ENCODE results near the gene AKT1S1.
A peak's percentile ranks its signal among the peaks of the same experiment; 100 is the strongest.

Gene AKT1S1

DNA sequence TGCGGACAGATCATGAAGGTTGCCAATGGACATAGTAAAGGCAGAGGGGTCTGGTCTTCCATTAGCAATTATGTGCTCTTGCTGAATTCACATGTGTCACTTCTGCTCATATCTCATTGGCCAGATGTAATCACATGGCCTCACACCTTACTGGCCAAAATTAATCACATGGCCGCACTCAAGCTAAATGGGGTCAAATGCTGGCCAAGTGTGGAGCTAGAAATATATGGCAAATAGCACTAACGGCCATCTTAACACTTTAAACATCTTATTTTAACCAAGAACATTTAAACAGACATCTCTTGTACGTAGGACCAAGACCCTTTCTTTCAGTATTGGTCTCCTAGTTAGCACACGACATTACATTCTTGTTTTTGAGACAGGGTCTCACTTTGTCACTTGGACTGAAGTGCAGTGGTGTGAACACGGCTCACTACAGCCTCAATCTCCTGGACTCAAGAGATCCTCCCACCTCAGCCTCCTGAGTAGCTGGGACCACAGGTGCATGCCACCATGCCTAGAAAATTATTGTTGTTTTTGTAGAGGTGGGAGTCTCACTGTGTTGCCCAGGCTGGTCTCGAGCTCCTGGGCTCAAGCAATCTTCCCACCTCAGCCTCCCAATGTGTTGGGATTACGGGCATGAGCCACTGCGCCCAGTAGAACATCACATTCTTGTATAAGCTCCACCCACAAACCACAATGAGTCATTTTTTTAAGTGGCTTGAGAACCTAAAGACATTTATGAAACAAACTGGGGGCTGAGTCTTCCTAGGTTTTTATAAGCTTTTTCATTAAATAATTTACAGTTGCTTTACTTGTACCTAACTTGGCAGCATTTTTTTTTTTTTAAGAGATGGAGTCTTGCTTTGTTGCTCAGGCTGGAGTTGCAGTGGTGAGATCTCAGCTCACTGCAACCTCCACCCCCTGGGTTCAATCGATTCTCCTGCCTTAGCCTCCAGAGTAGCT, 29.1 kb downstream of the AKT1S1 start:
- TF ChIP-seq, protein P1, sequence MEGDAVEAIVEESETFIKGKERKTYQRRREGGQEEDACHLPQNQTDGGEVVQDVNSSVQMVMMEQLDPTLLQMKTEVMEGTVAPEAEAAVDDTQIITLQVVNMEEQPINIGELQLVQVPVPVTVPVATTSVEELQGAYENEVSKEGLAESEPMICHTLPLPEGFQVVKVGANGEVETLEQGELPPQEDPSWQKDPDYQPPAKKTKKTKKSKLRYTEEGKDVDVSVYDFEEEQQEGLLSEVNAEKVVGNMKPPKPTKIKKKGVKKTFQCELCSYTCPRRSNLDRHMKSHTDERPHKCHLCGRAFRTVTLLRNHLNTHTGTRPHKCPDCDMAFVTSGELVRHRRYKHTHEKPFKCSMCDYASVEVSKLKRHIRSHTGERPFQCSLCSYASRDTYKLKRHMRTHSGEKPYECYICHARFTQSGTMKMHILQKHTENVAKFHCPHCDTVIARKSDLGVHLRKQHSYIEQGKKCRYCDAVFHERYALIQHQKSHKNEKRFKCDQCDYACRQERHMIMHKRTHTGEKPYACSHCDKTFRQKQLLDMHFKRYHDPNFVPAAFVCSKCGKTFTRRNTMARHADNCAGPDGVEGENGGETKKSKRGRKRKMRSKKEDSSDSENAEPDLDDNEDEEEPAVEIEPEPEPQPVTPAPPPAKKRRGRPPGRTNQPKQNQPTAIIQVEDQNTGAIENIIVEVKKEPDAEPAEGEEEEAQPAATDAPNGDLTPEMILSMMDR (IDR thresholded peaks at IDR 0.05; ENCODE audit: control extremely low read depth, extremely low read depth, low read depth, missing control alignments), result no peak
- ChIA-PET POLR2A (interaction anchor here (0.6 kb wide), 1 partner anchor 161 kb away, joined by 3 read pairs; no protein-coding TSS in a partner anchor), CTCF (no interaction called here)
- no peak for DNase-seq (ENCODE audit: extremely low spot score)

DNA sequence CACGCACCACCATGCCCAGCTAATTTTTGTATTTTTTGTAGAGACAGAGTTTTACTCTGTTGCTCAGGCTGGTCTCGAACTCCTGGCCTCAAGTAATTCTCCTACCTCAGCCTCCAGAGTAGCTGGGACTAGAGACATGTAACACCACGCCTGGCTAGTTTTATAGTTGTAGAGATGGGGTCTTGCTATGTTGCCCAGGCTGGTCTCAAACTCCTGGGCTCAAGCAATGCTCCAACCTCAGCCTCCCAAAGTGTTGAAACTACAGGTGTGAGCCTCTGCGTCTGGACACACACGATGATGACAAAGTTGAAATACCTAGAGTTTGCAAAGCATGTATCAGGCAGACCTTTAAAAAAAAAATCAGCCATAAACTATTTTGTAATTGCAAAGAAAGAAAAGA, 30.7 kb downstream of the AKT1S1 start:
- no peak for DNase-seq (ENCODE audit: extremely low spot score)
- ChIA-PET CTCF (no interaction called here), POLR2A (no interaction called here)
- TF ChIP-seq, protein P1 (IDR thresholded peaks at IDR 0.05; ENCODE audit: control extremely low read depth, extremely low read depth, low read depth, missing control alignments), result no peak

DNA sequence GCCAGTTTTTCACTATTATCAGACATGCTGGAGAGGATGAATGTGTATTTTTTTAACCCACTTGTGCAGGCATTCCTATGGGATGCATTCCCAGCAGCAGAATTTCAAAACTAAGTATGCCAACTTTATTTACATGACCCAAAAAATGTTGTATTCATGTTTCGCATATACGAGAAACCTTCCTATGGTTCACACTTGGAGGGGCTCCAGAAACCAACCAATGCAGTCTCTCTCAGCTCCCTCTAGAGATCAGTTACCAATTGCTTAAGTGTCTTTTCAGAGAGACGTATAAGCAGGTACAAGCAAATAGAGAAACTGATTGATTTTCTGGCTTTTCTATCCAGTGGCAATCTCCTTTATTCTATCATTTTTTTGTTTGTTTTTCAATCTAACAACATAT, 31.7 kb downstream of the AKT1S1 start:
- CTCF ChIA-PET, result no interaction called here
- TF ChIP-seq, protein P1 (IDR thresholded peaks at IDR 0.05; ENCODE audit: control extremely low read depth, extremely low read depth, low read depth, missing control alignments), result no peak

DNA sequence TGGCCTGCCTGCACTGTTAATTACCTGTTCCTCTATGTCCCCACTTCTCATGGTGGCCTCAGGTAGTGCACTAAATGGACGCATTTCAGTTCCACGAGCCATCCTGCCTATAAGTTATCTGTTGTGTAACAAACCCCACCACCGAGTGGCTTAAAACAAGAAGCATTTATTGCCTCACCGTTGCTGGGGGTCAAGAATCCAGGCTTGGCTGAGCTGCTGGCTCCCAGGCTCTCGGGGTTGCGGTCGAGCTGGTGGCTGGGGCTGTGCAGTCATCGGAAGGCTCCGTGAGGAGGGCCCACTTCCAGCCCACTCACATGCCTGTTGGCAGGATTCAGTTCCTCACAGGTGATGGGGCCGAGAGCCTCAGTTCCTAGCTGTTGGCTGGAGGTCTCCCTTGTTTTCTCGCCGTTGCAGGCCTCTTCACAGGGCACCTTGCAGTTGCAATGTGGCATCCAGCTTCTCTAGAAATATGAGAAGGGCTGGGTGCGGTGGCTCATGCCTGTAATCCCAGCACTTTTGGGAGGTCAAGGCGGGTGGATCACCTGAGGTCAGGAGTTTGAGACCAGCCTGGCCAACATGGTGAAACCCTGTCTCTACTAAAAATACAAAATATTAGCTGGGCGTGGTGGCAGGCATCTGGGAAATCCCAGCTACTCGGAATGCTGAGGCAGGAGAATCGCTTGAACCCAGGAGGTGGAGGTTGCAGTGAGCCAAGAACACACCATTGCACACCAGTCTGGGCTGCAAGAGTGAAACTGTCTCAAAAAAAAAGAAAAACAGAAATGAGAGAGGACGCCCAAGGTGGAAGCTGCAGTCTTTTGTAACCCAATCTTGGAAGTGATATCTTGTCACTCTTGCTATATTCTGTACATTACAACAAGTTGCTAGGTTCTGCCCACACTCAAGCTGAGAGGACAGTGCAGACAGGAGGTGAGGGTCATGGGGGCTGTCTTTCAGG, 32.7 kb downstream of the AKT1S1 start:
- TF ChIP-seq, protein P1 (IDR thresholded peaks at IDR 0.05; ENCODE audit: control extremely low read depth, extremely low read depth, low read depth, missing control alignments), result no peak
- CTCF ChIA-PET, result interaction anchor here (0.8 kb wide), 1 partner anchor 21 kb away, joined by 3 read pairs; no protein-coding TSS in a partner anchor
- POLR2A ChIA-PET, result interaction anchor here (0.6 to 0.7 kb wide), 2 partner anchors 148 to 1002 kb away, joined by 4 to 7 read pairs; no protein-coding TSS in a partner anchor
- no peak for DNase-seq (ENCODE audit: extremely low spot score)

More for the DNA sequence above, 31.7 kb downstream of the AKT1S1 start:
- POLR2A ChIA-PET, result interaction anchor here (0.6 kb wide), 1 partner anchor 149 kb away, joined by 4 read pairs; no protein-coding TSS in a partner anchor
- DNase-seq (ENCODE audit: extremely low spot score), result no peak

DNA sequence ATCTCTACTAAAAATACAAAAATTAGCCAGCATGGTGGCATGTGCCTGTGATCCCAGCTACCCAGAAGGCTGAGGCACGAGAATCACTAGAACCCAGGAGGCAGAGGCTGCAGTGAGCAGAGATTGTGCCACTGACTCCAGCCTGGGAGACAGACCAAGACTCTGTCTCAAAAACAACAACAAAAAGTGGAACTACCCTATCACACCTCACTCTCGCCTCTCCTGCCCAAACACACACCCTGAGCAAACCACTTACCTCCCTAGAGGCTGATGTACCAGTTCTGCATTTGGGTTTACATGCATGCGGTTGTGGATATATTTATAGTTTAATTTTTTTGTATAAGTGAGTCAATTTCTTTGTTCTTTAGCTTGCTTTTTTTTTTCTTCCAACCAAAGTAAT, 33.9 kb downstream of the AKT1S1 start:
- ChIA-PET CTCF (no interaction called here), POLR2A (no interaction called here)
- TF ChIP-seq, protein P1 (IDR thresholded peaks at IDR 0.05; ENCODE audit: control extremely low read depth, extremely low read depth, low read depth, missing control alignments), result no peak
- peak; percentile 52 for DNase-seq (ENCODE audit: extremely low spot score)

DNA sequence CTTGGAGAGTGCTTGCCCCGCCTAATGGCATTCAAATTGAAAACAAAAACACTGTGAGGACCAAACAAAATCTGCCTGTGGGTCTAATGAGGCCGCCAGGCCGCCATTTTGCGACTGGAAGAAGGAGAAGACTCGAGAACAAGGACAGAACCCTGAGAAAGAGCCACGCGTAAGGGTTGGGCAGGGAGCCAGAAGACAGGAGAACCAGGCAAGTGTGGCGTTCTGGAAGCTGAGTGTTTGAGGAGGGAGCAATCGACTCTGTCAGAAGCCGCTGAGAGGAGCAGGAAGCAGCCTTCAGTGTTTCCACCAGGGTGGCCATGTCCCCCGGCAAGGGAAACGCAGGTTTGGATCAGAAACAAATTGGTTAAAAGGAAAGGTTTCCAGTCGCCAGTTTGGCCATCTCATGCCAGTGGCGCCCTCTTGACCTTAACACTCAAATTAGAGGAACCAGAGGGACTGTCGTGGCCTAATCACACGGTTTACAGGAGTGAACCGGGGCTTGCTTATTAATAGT, 36.4 kb downstream of the AKT1S1 start:
- POLR2A ChIA-PET, result no interaction called here
- CTCF ChIA-PET, result no interaction called here
- TF ChIP-seq, protein P1 (IDR thresholded peaks at IDR 0.05; ENCODE audit: control extremely low read depth, extremely low read depth, low read depth, missing control alignments), result no peak
- no peak for DNase-seq (ENCODE audit: extremely low spot score)
